HFF-Myc (cell line): Measurements from ENCODE around the gene CRY1.

Experiments
- DNase-seq: peaks from one replicate; pipeline ENCODE4 v3.0.0-alpha.2; 2011; ENCODE audit warnings: low read depth; ENCODE audit errors: extremely low read depth
- H3K4me3 ChIP-seq: replicated peaks from 2 replicates; pipeline ENCODE4 v1.5.1; 2011; ENCODE audit warnings: low read depth, mild to moderate bottlenecking, control low read depth, low read length
- CTCF ChIP-seq: IDR thresholded peaks from 2 replicates; pipeline ENCODE4 v1.5.1; 2012; ENCODE audit warnings: mild to moderate bottlenecking, low read depth, low read length, control low read depth; ENCODE audit errors: missing control alignments

CRY1 gene

DNA sequence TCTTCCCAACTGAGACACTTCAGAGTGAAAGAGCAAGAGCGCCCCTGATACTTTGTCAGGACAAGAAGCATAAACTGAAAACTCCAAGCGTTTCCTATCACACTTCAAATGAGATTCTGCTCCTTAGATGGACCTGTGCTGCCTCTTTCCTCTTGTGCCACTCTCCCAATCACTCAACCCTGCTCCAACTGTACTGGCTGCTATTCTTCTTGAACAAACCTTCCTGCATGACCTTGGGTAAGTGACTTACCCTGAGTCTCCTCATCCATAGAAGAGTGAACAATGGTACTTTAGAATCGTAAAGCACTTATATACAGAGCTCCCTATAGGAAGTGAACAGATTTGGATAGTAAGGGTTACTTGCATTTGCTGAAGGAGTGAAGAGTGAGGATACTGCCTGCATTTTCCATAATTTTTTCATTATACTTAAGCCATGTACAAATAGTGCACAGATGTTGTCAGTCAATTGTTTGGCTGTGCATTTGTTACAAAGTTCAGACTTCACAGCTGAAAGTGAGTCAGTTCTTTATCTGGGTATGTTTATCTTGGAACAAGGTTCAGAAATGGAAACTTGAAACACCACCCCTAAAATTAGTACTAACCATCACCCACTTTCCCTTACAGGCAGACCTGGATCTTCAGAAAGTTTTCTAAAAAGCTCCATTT, 117.2 kb downstream of the CRY1 start:
- TF ChIP-seq CTCF, result no peak

GRCh38 chr12:106975098-106975497, 118.3 kb downstream of the CRY1 start:
- no peak for TF ChIP-seq CTCF
- no peak for DNase-seq
- no peak overlapping the region for H3K4me3 ChIP-seq

More for the DNA sequence above, 117.2 kb downstream of the CRY1 start:
- no peak for DNase-seq
- no peak overlapping the region for H3K4me3 ChIP-seq

GRCh38 chr12:106974511-106974910, 118.8 kb downstream of the CRY1 start:
- DNase-seq, result no peak
- no peak overlapping the region for H3K4me3 ChIP-seq
- no peak for TF ChIP-seq CTCF

GRCh38 chr12:106973545-106973944, 119.8 kb downstream of the CRY1 start:
- no peak overlapping the region for H3K4me3 ChIP-seq
- DNase-seq, result no peak
- no peak for TF ChIP-seq CTCF

GRCh38 chr12:106971065-106971464, 122.3 kb downstream of the CRY1 start:
- no peak for DNase-seq
- no peak for TF ChIP-seq CTCF

DNA sequence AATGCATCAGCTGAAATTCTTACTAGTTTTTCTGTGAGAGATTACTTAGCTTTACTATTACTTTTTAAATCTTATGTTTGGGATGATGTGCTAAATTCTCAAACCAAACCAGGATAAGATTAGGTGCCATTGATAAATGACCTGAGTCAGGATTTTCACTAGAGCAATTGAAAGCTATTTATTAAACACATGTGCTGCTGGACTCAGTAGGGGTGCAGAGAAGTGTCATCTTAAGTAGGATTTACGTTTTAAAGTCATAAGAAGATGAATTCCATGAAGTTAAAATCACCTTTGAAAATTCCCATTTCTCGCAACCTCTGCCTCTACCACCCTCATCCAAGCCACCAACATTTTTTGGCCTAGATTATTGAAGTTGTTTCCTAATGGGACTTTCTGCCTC, 128.8 kb downstream of the CRY1 start:
- DNase-seq, result no peak
- TF ChIP-seq CTCF, result no peak
- H3K4me3 ChIP-seq, result no peak overlapping the region

More at GRCh38 chr12:106971065-106971464, 122.3 kb downstream of the CRY1 start:
- H3K4me3 ChIP-seq, result no peak overlapping the region

- TF ChIP-seq CTCF, result no peak
- no peak overlapping the region for H3K4me3 ChIP-seq
These were observed 131.1 kb downstream of the CRY1 start for GRCh38 chr12:106962286-106962685.

More at GRCh38 chr12:106962286-106962685, 131.1 kb downstream of the CRY1 start:
- no peak for DNase-seq
